Measurements from ENCODE around the gene HSF5. TPM values are rescaled to one million over a fixed set of nuclear protein-coding genes. Genes with fewer than 3 reads are reported as not detected.

The HSF5 gene
- total RNA-seq, 1 donor from 2014 or later: 0.09 TPM

DNA sequence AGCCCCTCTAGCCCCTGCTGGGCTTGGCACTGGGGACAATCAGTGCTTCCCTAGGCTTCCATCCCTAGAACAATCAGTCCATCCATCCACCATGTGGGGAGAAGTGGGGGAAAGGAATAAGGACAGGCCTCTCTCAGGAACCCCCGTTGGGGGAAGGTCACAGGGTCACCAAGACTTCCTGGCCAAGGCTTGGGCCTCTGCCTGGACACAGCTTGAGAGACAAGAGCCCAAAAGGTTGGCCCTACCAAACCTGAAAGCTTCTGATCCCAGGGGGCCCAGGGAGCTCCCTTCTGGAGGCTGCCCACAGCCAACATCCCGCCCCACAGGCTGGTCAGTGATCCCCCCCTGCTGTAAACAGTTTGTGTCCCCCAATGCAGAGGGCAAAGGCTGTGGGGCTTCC lies 42.4 kb upstream of the HSF5 start:
- H3K36me3 Mint-ChIP-seq: no peaks in the 10 kb centered on the region
- H3K27ac Mint-ChIP-seq: no peak overlapping the region
- peaks cover 60% of the 10 kb centered on the region for H3K27me3 Mint-ChIP-seq (ENCODE audit: low read depth)
- DNase-seq (ENCODE audit: low spot score in 2 of 2, unreplicated experiment in 2 of 2): no peak
- no peaks in the 10 kb centered on the region for H3K9me3 Mint-ChIP-seq
- TF ChIP-seq, protein P1, sequence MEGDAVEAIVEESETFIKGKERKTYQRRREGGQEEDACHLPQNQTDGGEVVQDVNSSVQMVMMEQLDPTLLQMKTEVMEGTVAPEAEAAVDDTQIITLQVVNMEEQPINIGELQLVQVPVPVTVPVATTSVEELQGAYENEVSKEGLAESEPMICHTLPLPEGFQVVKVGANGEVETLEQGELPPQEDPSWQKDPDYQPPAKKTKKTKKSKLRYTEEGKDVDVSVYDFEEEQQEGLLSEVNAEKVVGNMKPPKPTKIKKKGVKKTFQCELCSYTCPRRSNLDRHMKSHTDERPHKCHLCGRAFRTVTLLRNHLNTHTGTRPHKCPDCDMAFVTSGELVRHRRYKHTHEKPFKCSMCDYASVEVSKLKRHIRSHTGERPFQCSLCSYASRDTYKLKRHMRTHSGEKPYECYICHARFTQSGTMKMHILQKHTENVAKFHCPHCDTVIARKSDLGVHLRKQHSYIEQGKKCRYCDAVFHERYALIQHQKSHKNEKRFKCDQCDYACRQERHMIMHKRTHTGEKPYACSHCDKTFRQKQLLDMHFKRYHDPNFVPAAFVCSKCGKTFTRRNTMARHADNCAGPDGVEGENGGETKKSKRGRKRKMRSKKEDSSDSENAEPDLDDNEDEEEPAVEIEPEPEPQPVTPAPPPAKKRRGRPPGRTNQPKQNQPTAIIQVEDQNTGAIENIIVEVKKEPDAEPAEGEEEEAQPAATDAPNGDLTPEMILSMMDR (IDR thresholded peaks at IDR 0.05; ENCODE audit: unreplicated experiment): no peak
- peak overlapping the region; percentile 46 for H3K4me3 Mint-ChIP-seq
- peaks cover 8% of the 10 kb centered on the region for H3K4me1 Mint-ChIP-seq

DNA sequence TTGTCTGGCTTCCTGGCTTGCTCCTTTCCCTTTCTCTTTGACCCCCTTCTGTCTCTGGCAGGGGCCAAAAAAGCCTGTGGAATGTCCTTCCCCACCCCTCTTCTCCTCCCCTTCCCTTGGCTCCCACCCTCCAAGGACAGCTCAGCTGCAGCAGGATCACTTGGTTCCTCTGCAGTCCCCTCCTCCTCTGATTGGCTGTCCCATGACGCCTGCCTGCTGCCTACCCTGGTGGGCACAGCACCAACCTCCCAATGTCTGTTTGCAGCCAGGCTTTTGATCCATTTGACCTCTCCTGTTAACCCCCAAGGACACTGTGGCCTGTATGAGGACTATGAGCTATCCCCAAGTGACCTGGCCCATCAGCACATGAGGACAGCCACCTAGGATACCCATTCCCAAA lies 41.1 kb upstream of the HSF5 start:
- H3K27me3 Mint-ChIP-seq (ENCODE audit: low read depth): peaks cover 47% of the 10 kb centered on the region
- no peak overlapping the region for H3K4me3 Mint-ChIP-seq
- no peaks in the 10 kb centered on the region for H3K36me3 Mint-ChIP-seq
- no peaks in the 10 kb centered on the region for H3K9me3 Mint-ChIP-seq
- DNase-seq (ENCODE audit: low spot score in 2 of 2, unreplicated experiment in 2 of 2): no peak
- H3K27ac Mint-ChIP-seq: no peak overlapping the region
- H3K4me1 Mint-ChIP-seq: peaks cover 15% of the 10 kb centered on the region
- TF ChIP-seq, protein P1 (IDR thresholded peaks at IDR 0.05; ENCODE audit: unreplicated experiment): no peak

DNA sequence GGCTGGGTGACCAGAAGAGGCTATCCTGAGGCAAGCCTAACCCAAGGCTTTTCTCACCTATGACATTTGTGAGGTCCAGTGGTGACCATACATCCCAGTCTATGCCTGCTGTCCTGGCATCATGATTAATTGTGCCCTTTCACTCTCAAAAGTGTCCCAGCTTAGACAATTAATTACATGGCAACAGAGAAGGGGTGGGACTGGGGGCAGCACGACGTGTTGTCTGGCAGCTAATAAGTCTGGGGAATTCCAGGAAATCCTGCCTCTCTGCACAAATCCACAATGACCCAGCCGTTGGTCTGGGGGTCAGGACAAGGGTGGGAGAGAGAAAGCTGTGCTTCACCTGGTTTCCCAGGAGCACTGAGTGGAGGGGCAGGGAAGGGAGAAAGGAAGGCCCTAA lies 40.2 kb upstream of the HSF5 start:
- H3K4me1 Mint-ChIP-seq: peaks cover 15% of the 10 kb centered on the region
- DNase-seq (ENCODE audit: low spot score in 2 of 2, unreplicated experiment in 2 of 2): no peak
- TF ChIP-seq, protein P1 (IDR thresholded peaks at IDR 0.05; ENCODE audit: unreplicated experiment): no peak
- no peak overlapping the region for H3K4me3 Mint-ChIP-seq
- no peaks in the 10 kb centered on the region for H3K36me3 Mint-ChIP-seq
- H3K9me3 Mint-ChIP-seq: no peaks in the 10 kb centered on the region
- no peak overlapping the region for H3K27ac Mint-ChIP-seq
- peaks cover 40% of the 10 kb centered on the region for H3K27me3 Mint-ChIP-seq (ENCODE audit: low read depth)

DNA sequence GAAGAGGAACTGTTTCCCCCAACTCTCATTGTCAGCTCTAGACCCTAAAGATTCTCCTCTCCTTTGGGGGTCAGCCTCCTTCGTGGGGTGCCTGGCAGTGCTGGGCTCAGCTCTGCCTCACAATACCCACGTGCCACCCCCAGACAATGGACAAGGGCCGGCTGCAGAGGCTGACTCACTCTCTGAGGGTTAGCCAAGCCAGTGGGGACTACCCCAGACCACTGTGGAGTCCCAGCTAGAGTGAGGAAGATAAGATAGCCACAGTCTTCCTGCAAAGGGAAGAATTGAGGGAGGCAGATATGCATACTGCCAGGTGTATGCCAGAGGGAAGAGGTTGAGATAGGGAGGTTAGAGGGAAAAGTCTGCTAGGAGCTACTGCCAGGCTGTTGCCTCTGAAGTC lies 39.7 kb upstream of the HSF5 start:
- TF ChIP-seq, protein P1 (IDR thresholded peaks at IDR 0.05; ENCODE audit: unreplicated experiment): no peak
- Mint-ChIP-seq H3K9me3 (no peaks in the 10 kb centered on the region), H3K36me3 (no peaks in the 10 kb centered on the region), H3K4me1 (peaks cover 15% of the 10 kb centered on the region), H3K4me3 (no peak overlapping the region), H3K27me3 (ENCODE audit: low read depth) (peaks cover 36% of the 10 kb centered on the region), H3K27ac (no peak overlapping the region)
- no peak for DNase-seq (ENCODE audit: low spot score in 2 of 2, unreplicated experiment in 2 of 2)

DNA sequence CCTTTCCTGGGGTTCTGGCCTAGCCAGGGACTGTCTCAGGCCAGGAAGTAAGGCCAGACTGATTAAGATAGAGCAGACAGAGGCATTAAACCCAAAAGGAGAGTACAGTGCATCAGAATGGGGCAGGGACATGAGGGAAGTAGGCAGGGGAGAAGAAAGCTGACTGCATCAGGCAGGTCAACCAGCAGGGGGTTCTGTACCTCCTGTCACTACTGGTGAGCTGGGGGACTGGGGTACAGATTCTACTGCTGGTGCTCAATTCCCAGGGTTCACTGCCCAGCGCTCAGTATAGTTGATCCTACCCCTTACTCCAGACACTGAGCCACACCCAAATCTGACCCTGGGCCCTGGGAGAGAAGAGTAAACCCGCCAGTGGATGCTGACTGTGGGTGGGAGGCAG lies 39.1 kb upstream of the HSF5 start:
- Mint-ChIP-seq H3K27me3 (ENCODE audit: low read depth) (peaks cover 29% of the 10 kb centered on the region), H3K27ac (peak overlapping the region; percentile 81)
- TF ChIP-seq, protein P1 (IDR thresholded peaks at IDR 0.05; ENCODE audit: unreplicated experiment): no peak

DNA sequence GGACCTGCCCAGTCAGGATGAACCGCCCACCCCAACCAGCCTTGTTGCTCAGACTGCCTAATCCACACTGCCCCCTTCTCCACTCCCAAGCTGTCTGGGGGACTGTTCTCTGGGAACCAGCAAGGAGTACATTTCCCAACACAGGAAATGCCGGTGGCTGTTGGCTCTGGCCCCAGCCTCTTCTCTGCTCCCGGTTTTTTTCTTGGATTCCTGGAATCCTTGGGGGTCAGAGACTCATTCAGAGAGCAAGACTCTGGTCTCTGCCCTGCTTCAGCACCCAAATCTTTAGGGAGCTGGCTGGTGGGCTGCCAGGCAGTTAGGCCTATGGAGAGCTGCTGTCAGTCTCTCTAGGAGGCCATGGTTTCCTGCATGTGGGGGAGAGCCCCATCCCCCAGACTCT lies 37.0 kb upstream of the HSF5 start:
- Mint-ChIP-seq H3K36me3 (no peaks in the 10 kb centered on the region), H3K27me3 (ENCODE audit: low read depth) (peaks cover 17% of the 10 kb centered on the region), H3K9me3 (no peaks in the 10 kb centered on the region), H3K4me3 (no peak overlapping the region), H3K4me1 (peaks cover 10% of the 10 kb centered on the region), H3K27ac (peak overlapping the region; percentile 91)
- TF ChIP-seq, protein P1 (IDR thresholded peaks at IDR 0.05; ENCODE audit: unreplicated experiment): no peak
- no peak for DNase-seq (ENCODE audit: low spot score in 2 of 2, unreplicated experiment in 2 of 2)

More for the DNA sequence above, 39.1 kb upstream of the HSF5 start:
- Mint-ChIP-seq H3K9me3 (no peaks in the 10 kb centered on the region), H3K36me3 (no peaks in the 10 kb centered on the region), H3K4me3 (no peak overlapping the region), H3K4me1 (peaks cover 12% of the 10 kb centered on the region)
- no peak for DNase-seq (ENCODE audit: low spot score in 2 of 2, unreplicated experiment in 2 of 2)
